HG02852 (cell line): ENCODE data around the gene SLC5A2.
"Not testable (repeated sequence)": the region's sequence is repeated elsewhere in the genome, so short reads cannot be mapped to it uniquely, and the experiment has no call there.

Experiments
- ATAC-seq: cut with Tn5 transposase; IDR thresholded peaks from one replicate; pipeline ENCODE4 v1.9.1; 2021; ENCODE audit warnings: mild to moderate bottlenecking, moderate library complexity; ENCODE audit not compliant: unreplicated experiment

The SLC5A2 gene

DNA sequence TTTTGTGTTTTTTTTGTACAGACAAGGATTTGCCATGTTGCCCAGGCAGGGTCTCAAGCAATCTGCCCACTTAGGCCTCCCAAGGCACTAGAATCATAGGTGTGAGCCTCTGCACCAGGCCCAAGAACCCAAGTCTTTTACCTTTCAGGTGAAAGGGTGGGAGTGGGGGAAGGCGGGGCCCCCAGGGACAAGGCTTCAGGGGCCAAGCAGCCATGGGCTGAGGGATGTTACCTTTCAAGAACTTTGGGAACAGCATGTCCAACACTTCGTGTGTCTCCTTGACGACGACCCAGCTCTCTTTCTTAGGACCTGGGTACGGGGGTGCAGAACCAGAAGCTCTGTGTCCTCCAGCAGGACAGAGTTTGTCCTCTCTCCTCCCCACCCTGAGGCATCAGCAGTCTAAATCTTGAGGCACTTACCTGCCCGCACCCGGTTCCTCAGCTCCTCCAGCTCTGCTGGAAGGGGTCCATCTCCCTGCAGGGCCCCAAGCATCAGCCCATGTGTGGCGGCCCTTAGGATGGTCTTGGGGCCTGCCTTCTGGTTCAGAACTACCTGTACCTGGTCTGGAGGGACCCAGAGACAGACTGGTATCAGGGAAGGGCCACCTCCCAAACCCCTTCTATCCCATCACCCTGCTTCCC is 9.0 kb downstream of the SLC5A2 start:
- no peak for ATAC-seq

DNA sequence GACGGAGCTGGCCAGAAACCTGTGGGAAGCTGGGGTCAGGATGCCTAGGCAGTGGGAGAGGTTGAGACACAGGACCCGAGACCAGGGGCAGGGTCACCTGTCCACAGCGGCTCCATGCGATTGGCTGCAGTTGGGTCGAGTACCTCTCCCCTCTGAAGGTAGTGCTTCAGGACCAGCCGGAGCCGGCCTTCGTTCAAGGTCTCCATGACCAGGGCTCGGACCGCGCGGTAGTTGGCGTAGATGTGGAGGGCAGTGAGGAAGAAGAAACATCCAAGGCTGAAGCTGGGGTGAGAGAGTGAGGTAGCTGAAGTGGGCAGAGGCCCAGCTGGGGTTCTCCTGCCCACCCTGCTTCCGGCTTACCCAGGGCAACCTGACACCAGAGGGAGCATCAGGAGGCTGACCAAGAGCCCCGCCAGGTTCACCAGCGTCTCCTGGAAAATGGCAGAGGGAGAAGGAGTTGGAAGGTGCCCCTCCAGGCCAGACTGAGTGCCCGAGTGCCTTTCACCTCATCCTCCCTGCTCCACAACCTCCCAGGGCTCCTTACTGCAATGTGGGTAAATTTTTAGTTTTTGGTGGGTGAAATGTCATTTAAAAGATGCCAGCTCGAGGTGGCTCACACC is 10.7 kb downstream of the SLC5A2 start:
- no peak for ATAC-seq

DNA sequence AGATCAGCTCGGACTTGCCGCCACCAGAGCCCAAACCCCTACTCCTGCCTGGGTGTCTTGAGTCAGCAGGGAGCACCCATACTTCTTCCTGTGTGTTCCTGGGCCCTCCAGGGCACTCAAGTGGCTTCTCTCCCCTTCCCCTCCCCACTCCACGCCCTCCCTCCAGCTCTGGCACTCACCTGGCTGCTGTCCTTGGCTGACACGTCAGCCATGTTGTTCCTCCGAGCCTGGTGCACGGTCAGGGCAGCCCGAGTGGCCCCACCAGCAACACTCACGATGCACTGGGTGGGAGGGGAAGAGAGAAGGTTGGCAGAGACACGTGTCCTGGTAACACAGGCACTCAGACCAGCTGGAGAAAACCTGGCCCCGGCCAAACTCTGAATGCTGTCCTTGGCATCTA is 13.7 kb downstream of the SLC5A2 start:
- no peak for ATAC-seq

DNA sequence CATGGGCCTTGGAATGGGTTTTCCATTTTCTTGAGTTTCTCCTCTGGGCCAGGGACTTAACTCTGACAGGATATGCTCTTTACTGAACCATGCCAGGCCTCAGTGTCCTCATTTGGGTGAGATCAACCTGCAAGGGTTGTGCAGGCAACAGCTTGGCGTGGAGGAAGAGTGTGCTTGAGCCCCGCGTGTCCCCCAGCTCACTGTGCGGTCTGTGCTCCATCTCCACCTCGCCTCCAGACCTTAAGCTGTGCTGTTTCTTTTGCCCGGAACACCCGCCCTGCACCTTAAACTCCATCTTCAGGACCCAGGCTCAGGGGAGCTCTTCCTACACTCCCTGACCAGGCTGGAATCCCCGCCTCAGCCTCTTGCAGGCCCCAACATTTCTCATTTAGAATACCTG is 15.6 kb downstream of the SLC5A2 start:
- no peak for ATAC-seq

DNA sequence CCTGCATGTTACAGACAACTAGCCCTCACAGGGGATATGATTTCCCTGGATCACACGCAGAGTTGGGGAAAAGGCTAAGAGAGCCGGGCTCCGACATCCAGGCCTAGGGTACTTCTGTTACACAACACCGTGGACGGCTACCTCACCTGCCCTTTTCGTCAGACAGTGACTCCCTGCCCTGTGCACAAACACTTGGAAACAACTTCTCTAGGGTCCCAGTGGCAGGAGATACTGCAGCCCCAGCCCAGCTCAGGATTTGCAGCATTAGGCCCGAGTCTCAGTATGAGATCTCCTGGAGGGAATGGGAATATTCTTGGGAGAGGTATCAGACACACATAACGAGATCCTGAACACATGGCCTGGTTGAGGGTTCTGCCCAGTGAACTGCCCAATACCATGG is 17.0 kb downstream of the SLC5A2 start:
- ATAC-seq, result no peak

DNA sequence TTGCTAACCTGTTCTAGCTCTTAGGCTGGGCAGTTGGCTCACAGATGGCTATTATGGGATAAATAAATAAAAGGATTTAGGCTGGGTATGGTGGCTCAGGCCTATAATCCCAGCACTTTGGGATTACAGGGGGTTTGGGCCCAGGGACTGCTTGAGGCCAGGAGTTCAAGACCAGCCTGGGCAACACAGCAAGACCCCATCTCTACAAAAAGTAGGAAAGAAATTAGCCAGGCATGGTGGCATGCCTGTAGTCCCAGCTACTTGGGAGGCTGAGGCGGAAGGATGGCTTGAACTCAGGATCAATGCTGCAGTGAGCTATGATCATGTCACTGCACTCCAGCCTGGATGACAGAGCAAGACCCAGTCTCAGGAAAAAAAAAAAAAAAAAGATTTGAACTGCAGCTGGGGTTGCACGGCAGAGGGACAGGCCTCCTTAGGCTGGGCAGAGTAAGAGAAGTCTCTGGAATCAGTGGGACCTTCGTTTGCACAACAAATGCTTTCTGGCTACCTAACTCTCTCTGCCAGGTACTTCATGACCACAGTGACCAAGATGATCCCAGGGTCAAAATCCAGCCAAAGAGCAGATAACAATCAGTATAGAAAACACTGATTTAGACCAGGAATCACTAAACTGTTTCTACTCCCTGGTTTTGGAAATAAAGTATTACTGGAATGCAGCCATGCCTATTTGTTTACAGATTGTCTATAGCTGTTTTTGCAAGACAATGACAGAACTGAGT is 18.5 kb downstream of the SLC5A2 start:
- ATAC-seq, result no peak

DNA sequence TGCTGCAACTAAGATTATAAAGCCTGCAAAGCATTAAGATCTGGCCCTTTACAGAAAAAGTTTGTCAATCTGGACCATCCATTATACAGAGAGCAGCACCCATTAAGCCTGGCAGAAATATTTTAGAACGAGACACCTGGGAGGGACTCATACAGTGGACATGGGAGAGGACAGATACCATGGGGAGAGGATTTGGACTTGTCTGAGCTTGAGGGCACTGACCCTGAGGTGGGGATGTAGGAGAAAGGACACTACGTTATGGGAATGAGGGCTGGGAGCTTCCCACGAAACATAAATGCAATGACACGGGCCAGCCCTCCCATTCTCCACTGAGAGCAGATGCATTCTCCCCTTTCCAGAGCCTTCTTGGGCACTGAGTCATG is 19.0 kb downstream of the SLC5A2 start:
- ATAC-seq, result no peak

DNA sequence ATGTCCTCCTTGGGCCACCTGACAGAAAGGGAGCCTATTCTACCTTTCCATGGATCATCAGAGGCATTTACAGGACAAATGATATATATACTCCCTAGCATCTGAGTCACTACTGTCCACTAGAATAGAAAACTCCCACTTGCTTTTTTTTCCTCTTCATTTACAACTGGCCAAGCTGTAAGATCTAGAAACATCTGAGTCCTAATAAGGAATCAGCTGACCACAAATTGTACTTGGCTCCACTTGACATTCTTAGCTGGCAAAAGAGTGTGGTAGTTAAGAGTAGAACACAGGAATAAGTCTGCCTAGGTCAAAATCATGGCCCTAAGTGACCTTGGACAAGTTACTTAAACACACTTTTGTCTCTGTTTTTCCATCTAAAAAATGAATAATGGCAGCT is 20.1 kb downstream of the SLC5A2 start:
- ATAC-seq, result no peak

DNA sequence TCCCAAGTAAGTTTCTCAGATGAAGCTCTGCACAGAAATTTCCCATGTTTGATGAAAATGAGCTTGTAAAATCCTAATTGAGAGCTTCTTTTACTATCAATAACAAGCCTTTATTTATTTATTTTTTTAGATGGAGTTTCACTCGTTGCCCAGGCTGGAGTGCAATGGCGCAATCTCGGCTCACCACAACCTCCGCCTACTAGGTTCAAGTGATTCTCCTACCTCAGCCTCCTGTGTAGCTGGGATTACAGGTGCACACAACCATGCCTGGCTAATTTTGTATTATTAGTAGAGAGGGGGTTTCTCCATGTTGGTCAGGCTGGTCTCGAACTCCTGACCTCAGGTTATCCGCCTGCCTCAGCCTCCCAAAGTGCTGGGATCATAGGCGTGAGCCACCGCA is 20.6 kb downstream of the SLC5A2 start:
- ATAC-seq, result not testable (repeated sequence)

DNA sequence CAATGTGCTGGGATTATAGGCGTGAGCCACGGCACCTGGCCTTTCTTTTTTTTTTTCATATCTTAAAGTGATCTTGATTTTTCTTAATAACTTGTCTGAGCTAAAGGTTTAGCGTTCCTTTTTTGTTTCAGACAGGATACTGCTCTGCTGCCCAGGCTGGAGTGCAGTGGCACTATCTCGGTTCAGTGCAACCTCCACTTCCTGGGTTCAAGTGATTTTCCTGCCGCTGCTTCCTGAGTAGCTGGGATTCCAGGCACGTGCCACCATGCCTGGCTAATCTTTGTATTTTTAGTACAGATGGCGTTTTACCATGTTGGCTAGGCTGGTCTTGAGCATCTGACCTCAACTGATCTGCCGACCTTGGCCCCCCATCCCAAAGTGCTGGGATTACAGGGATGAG is 21.2 kb downstream of the SLC5A2 start:
- ATAC-seq, result no peak

DNA sequence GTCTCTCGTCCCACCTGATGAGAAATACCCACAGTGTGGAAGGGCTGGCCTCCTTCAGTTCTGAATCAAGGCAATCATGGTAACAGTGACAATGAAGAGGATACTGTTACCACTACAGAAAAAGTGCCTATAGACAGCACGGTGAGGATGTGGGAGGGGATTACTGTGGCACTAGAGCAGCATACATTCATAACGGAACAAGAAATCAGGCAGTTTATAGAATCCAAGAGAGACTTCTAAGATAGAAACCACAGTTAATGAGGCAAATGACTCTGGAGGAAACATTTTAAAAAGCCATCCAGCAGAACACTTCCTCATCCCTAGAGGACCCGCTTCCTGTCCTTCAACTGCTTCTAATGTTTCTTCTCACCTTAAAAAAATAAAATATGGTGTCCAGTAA is 22.6 kb downstream of the SLC5A2 start:
- ATAC-seq, result peak; percentile 57

DNA sequence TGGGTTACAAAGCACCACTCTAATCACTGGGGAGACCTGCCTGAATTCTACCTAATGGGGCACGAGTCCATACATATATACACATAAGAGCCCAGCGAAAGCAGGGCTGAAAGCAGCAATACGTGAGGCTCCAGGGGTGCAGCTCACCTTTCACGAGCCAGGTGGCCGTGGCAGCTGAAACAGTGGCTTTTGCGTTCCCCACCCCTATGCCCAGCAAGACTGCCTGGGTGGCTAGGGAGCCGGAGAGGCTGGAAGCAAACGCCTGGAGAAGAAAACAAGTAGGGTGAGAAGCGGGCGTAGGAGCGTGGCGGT is 24.6 kb downstream of the SLC5A2 start:
- ATAC-seq, result no peak

DNA sequence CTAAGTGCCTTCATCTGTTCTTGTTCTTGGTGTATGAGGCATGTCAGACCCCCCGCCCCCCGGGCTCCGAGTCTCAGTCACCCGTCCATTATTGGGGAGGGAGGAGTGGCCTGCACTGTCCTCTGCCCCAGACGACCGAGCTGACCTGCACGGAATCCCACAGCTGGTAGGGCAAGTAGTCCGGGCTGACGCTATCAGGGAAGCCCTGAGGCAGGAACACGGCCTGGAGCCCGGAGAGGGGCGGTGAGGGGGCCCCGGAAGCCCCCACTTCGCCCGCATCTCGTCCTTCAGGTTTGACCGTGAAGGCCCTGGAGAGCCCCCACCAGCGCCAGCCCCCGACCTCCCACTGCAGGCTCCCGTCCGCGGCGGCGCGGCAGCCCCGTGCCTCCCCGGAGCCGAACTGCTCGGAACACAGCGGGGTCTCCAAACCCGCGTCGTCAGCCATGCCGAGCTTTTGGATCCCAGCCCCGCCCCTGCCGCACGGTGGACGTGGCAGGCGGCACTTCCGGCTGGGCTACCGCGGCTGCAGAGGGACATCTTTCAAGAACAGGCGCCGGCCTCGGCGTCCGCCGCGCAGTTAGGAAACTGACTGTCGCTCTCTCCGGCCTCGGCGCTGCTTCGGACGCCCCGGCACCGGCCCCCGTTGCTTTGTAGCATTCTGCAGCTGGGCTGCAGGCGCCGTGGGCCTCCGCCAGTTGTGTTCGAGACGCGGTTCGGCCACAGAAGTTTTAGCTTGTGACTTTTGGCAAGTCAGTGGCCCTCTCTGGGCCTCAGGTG is 25.2 kb downstream of the SLC5A2 start, which contains the start of gene RUSF1:
Gene RUSF1, minus strand, starts transcription at position 463 of the 777 bp plus-strand sequence. Its CDS starts 18 bp downstream, at position 445.
- ATAC-seq, result peak; percentile 87

DNA sequence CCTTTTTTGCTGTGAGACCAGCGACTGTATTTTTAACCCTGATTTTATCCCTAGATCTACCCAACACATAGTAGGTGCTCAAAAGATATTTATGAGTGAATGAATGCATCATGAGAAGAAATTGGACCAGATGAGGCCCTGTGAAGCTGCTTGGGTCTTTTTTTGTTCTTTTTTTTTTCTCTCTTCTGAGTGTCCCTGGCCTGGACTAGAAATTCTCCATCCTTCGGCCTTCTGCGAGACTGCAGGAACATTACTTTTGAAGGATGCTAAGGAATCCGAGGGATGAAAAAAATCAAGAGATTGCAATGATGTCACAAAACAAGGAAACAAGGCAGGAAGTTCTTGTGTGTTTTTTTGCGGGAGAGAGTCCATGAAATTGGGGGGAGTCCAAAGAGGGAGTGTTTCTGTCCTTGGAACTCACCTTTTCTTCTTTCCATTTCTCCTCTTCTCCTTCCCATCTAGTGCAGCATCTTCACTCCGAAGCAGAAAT is 25.8 kb downstream of the SLC5A2 start:
- no peak for ATAC-seq

DNA sequence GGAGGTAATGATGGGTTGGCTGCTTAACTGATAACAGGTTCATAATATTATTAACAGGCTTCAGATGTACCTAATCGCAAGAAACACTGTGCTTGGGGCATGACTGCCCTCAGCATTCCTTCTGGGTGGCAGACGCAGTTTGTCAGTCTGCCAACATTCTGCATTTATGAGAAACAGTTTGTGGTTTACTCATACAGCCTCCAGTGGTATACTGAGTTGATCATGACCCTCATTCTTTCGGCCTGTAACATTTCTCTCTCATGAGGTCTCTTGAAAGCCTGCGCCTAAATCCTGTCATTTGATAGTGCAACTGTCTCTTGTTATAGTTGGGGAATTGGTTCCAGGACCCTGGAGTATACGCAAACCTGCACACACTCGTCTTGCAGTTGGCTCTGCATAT is 30.2 kb downstream of the SLC5A2 start:
- ATAC-seq, result no peak

DNA sequence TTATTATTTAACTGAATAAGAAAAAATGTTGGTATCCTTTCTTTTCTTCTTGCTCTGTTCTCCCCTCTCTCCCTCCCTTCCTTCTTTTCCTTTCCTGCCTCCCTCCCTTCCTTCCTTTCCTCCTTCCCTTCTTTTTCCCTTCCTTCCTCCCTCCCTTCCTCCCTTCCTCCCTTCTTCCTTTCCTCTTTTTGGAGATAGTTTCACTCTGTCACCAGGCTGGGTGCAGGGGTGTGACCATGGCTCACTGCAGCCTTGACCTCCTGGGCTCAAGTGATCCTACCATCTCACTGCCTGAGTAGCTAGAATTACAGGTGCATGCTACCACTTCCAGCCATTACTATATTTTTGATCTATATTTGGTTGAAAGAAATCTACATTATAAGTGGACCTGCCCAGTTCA is 31.0 kb downstream of the SLC5A2 start:
- ATAC-seq, result no peak

DNA sequence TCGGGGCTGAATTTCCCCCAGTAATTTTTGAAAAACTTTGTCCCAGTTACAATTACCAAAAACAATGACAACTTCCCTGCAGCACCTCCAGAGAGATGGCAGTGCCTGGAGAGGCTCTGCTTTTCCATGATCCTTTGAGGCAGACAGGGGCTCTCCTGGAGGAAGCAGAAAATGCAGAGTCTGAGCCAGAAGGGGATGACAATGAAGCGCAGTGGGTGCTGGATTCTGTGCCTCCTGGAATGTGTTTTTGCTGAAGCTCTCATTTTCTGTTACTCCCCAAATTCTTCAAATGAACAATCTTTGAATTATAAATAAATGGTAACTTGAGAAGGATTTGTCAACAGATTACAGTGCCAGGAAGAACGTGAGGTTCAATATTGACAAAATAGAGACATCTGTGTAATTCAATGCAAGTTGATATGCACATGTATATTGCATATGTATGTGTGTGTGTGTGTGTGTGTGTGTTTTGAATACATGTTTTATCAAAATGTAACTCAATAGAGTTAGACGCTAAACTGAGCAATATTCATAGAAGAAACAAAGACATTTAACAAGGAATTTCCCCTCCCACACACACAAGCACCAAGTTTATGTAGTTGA is 35.0 kb downstream of the SLC5A2 start:
- no peak for ATAC-seq

DNA sequence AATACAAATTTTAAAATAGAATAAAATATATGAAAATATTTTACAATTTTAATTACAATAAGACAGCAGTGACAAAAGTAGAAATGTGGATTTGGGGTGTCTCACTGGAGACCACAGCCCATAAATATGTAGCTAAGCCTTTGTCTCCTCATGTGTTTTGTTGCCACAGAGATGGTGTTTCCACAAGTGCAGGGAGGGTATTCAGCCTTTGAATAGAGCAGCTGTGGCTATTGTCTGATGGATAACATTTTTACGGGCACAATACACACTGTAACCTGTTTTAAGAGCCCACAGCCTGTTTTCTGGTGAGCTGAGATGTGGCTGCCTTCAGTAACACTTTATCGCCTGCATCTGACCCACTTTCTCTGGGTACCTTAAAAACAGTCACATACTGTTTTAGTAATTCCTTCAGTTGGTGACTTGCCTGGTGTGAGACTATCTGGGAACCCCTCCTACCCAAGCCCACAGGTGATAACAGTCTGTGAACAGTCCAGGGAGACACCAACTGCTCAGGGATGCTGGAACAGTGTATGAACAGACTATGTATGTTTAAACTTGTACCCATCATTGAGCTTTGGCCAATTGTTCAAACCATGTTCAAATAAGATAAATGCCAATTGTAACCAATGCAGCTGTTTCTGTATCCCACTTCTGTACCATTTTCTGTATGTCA is 37.0 kb downstream of the SLC5A2 start:
- no peak for ATAC-seq

DNA sequence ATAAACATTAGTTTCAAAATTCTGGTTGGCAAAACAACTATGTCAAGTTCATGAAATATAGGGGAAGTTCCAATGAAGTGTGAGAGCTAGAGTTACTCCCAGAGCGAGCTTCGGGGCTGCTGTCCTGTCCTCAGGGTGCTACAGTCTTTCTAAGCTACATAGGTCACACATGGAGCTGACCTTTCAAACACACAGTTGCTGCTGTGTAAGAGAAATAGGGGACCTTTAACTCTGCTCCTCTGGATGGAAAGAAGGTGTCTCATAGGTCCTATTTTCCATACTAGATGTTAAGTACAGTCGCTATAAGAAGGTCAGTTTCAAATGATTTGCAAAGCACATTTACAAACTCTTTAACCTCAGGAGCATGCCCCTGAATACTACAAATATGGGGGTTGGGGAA is 38.4 kb downstream of the SLC5A2 start:
- no peak for ATAC-seq

DNA sequence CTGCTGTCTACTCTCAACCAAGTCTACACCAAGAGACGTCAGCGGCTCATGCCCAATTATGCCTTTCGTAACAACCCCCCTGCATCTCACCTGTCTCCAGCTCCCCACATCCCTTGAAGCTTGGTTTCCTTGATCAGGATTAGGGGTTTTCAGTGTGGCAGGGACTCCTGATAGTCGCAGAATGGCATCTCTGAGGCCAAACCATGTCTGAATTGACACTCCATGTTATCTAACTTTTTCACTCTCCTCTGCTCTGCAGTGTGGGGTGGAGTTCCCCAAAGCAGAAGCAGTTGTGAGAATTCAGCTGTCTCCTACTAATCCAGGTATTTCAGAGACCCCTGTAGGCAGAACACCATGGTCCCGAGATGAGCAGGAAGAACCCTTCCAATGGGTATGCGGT is 39.1 kb downstream of the SLC5A2 start:
- no peak for ATAC-seq

DNA sequence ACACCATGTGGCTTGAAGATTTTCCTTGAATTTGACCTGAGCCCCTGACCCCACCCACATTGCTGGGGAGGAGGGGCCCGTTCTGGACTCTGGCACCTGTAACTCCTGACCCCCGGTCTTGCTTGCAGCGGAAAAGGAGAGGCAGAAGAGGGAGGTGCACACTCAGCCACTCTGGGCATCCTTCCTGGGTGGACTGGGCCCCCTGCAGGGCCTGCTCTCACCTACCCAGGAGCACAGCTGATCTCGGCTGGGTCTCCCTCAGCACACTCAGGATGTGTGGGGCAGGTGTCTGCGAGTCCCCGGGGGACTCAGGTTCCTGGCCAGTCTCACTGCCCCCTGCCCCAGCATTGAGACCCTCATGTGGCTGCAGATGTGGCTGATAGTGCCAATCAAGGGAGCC is 40.8 kb downstream of the SLC5A2 start:
- not testable (repeated sequence) for ATAC-seq
